ENCODE results near the gene PGM3.

PGM3 gene

DNA sequence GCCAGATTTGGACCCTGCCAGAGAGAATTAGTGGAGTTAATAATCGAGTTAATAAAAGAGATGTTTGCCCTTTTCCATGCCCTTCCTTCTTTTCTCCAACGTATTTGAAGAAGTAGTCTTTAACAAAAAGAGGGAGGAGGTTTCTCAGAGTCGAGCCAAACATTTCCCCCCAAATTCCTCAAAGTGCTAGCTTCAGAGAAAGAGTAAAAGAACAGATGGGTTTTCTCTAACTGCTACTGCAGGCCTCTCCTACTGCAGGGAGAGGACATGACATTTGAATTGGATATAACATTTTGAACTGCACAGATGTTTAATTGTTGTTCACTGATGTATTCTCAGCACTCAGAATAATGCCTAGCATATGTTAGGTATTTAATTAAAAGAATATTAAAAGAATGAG lies 25.6 kb upstream of the PGM3 start:
- no peak for TF ChIP-seq EZH2phosphoT487 (conservative IDR thresholded peaks at IDR 0.05; ENCODE audit: low read length)
- TF ChIP-seq, protein P1, sequence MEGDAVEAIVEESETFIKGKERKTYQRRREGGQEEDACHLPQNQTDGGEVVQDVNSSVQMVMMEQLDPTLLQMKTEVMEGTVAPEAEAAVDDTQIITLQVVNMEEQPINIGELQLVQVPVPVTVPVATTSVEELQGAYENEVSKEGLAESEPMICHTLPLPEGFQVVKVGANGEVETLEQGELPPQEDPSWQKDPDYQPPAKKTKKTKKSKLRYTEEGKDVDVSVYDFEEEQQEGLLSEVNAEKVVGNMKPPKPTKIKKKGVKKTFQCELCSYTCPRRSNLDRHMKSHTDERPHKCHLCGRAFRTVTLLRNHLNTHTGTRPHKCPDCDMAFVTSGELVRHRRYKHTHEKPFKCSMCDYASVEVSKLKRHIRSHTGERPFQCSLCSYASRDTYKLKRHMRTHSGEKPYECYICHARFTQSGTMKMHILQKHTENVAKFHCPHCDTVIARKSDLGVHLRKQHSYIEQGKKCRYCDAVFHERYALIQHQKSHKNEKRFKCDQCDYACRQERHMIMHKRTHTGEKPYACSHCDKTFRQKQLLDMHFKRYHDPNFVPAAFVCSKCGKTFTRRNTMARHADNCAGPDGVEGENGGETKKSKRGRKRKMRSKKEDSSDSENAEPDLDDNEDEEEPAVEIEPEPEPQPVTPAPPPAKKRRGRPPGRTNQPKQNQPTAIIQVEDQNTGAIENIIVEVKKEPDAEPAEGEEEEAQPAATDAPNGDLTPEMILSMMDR (IDR thresholded peaks at IDR 0.05; ENCODE audit: insufficient read depth, low read length, poor library complexity, severe bottlenecking) = no peak
- Histone ChIP-seq H3K27me3 (ENCODE audit: low read length) (no peaks in the 10 kb centered on the region), H2AFZ (ENCODE audit: low read depth, low read length, severe bottlenecking) (no peak overlapping the region)

DNA sequence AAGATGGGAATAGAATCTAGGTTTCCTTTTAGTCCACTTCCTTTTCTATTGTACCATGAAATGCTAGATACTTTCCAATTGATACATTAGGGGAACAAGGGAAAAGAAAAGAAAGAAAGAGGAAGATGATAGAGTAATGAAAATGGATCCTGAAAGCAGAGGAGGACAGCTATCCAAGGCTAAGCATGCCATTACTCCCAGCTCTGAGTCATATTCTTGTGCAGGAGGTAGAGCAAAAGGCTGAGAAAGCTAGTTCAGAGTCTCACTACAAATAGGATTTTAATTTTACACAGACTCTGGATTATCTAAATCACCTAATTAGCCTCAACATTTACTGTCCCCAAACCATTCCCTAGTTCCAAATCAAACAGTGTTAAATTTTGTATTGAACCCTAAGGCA lies 23.7 kb upstream of the PGM3 start:
- Histone ChIP-seq H4K20me1 (ENCODE audit: low read depth, low read length) (no peaks in the 10 kb centered on the region), H3F3A (ENCODE audit: insufficient read depth) (no peaks in the 10 kb centered on the region), H3K4me3 (ENCODE audit: insufficient read depth, low read length, poor library complexity, severe bottlenecking) (no peak overlapping the region), H3K4me2 (ENCODE audit: low read depth, low read length, poor library complexity, severe bottlenecking) (no peak overlapping the region), H3K27me3 (ENCODE audit: low read length) (no peaks in the 10 kb centered on the region), H3K9me2 (replicated peaks; ENCODE audit: insufficient read depth, low read length) (no peaks in the 10 kb centered on the region), H3K9me3 (ENCODE audit: insufficient read depth, low read length) (no peaks in the 10 kb centered on the region), H3K79me2 (ENCODE audit: insufficient read depth, low read length) (no peaks in the 10 kb centered on the region), H3K36me3 (ENCODE audit: low read length) (no peaks in the 10 kb centered on the region), H3K27ac (ENCODE audit: low read depth, low read length) (no peak overlapping the region), H2AFZ (ENCODE audit: low read depth, low read length, severe bottlenecking) (no peak overlapping the region), H3K9ac (ENCODE audit: low read length) (no peak overlapping the region)
- no peak for TF ChIP-seq EZH2phosphoT487 (conservative IDR thresholded peaks at IDR 0.05; ENCODE audit: low read length)
- TF ChIP-seq, protein P1 (IDR thresholded peaks at IDR 0.05; ENCODE audit: insufficient read depth, low read length, poor library complexity, severe bottlenecking) = no peak

More for the DNA sequence above, 25.6 kb upstream of the PGM3 start:
- no peak overlapping the region for H3K4me3 ChIP-seq (ENCODE audit: insufficient read depth, low read length, poor library complexity, severe bottlenecking)
- H3K36me3 ChIP-seq (ENCODE audit: low read length) = no peaks in the 10 kb centered on the region
- no peak overlapping the region for H3K4me2 ChIP-seq (ENCODE audit: low read depth, low read length, poor library complexity, severe bottlenecking)
- no peak overlapping the region for H3K9ac ChIP-seq (ENCODE audit: low read length)
- no peaks in the 10 kb centered on the region for H3F3A ChIP-seq (ENCODE audit: insufficient read depth)
- H3K9me2 ChIP-seq (replicated peaks; ENCODE audit: insufficient read depth, low read length) = no peaks in the 10 kb centered on the region
- no peak overlapping the region for H3K27ac ChIP-seq (ENCODE audit: low read depth, low read length)
- no peaks in the 10 kb centered on the region for H3K79me2 ChIP-seq (ENCODE audit: insufficient read depth, low read length)
- no peaks in the 10 kb centered on the region for H4K20me1 ChIP-seq (ENCODE audit: low read depth, low read length)
- H3K9me3 ChIP-seq (ENCODE audit: insufficient read depth, low read length) = no peaks in the 10 kb centered on the region

- Histone ChIP-seq H4K20me1 (ENCODE audit: low read depth, low read length) (no peaks in the 10 kb centered on the region), H3K4me2 (ENCODE audit: low read depth, low read length, poor library complexity, severe bottlenecking) (no peak overlapping the region), H2AFZ (ENCODE audit: low read depth, low read length, severe bottlenecking) (peak overlapping the region; percentile 35), H3K36me3 (ENCODE audit: low read length) (no peaks in the 10 kb centered on the region), H3K27me3 (ENCODE audit: low read length) (no peaks in the 10 kb centered on the region), H3K79me2 (ENCODE audit: insufficient read depth, low read length) (no peaks in the 10 kb centered on the region), H3K9ac (ENCODE audit: low read length) (no peak overlapping the region), H3K9me2 (replicated peaks; ENCODE audit: insufficient read depth, low read length) (no peaks in the 10 kb centered on the region), H3F3A (ENCODE audit: insufficient read depth) (no peaks in the 10 kb centered on the region), H3K27ac (ENCODE audit: low read depth, low read length) (no peak overlapping the region), H3K4me3 (ENCODE audit: insufficient read depth, low read length, poor library complexity, severe bottlenecking) (no peak overlapping the region), H3K9me3 (ENCODE audit: insufficient read depth, low read length) (no peaks in the 10 kb centered on the region)
- TF ChIP-seq EZH2phosphoT487 (conservative IDR thresholded peaks at IDR 0.05; ENCODE audit: low read length) = no peak
- TF ChIP-seq, protein P1 (IDR thresholded peaks at IDR 0.05; ENCODE audit: insufficient read depth, low read length, poor library complexity, severe bottlenecking) = peak; percentile 66
Measured at GRCh38 chr6:83215131-83216047, 22.3 kb upstream of the PGM3 start.
